KMS-11 (cell line): ENCODE results near the gene TAL1.

Source experiments
- H2AFZ ChIP-seq: fragments of 200-600 bp; sonication (generic); 2 replicates; pipeline ENCODE4 v1.6.1; 2016; ENCODE audit warnings: antibody characterized with exemption, mixed run types, low read depth
- H3K27ac ChIP-seq: fragments of 200-600 bp; sonication (generic); 2 replicates; pipeline ENCODE4 v1.6.1; 2016; ENCODE audit warnings: mild to moderate bottlenecking, mixed run types
- H3K27me3 ChIP-seq: fragments of 200-600 bp; sonication (generic); 2 replicates; pipeline ENCODE4 v1.6.1; 2017; ENCODE audit warnings: mild to moderate bottlenecking, low read depth, mixed run types, moderate library complexity; ENCODE audit not compliant: insufficient read depth
- H3K36me3 ChIP-seq: fragments of 200-600 bp; sonication (generic); 2 replicates; pipeline ENCODE4 v1.6.1; 2017; ENCODE audit warnings: mild to moderate bottlenecking, mixed run types; ENCODE audit not compliant: insufficient read depth
- H3K4me1 ChIP-seq: fragments of 200-600 bp; sonication (generic); 2 replicates; pipeline ENCODE4 v1.6.1; 2016; ENCODE audit warnings: mild to moderate bottlenecking, low read depth, mixed run types; ENCODE audit not compliant: poor library complexity, severe bottlenecking
- H3K4me2 ChIP-seq: fragments of 200-600 bp; sonication (generic); 2 replicates; pipeline ENCODE4 v1.7.0; 2016; ENCODE audit warnings: mild to moderate bottlenecking, mixed run types
- H3K4me3 ChIP-seq: fragments of 200-600 bp; sonication (generic); IDR thresholded peaks from 2 replicates; pipeline ENCODE4 v1.6.1; 2017; ENCODE audit warnings: low read depth, low read length, mixed read lengths; ENCODE audit not compliant: insufficient read depth
- H3K79me2 ChIP-seq: fragments of 200-600 bp; sonication (generic); 2 replicates; pipeline ENCODE4 v1.6.1; 2016; ENCODE audit warnings: low read depth, mixed run types; ENCODE audit not compliant: insufficient read depth
- H3K9ac ChIP-seq: fragments of 200-600 bp; sonication (generic); 2 replicates; pipeline ENCODE4 v1.6.1; 2016; ENCODE audit warnings: mild to moderate bottlenecking, mixed run types
- H4K20me1 ChIP-seq: fragments of 200-600 bp; sonication (generic); 2 replicates; pipeline ENCODE4 v1.6.1; 2016; ENCODE audit warnings: mild to moderate bottlenecking, mixed run types; ENCODE audit not compliant: insufficient read depth
- CTCF ChIP-seq: fragments of 200-600 bp; sonication (generic); conservative IDR thresholded peaks from 2 replicates; pipeline ENCODE4 v1.6.1; 2017; ENCODE audit warnings: low read depth, mild to moderate bottlenecking, antibody characterized with exemption, low read length, moderate library complexity, mixed read lengths

Gene TAL1

GRCh38 chr1:47178020-47178419, 54.0 kb downstream of the TAL1 start:
- no peak overlapping the region for H3K4me3 ChIP-seq
- no peaks in the 10 kb centered on the region for H3K79me2 ChIP-seq
- no peak overlapping the region for H2AFZ ChIP-seq
- no peak overlapping the region for H3K9ac ChIP-seq
- TF ChIP-seq CTCF, result no peak
- H3K36me3 ChIP-seq, result no peaks in the 10 kb centered on the region
- no peaks in the 10 kb centered on the region for H4K20me1 ChIP-seq
- H3K27ac ChIP-seq, result no peak overlapping the region
- peaks cover 9% of the 10 kb centered on the region for H3K4me1 ChIP-seq
- H3K4me2 ChIP-seq, result no peak overlapping the region
- H3K27me3 ChIP-seq, result no peaks in the 10 kb centered on the region; the same call in 1 of the 2 replicates

GRCh38 chr1:47175227-47175934, 56.6 kb downstream of the TAL1 start:
- no peak overlapping the region for H3K4me3 ChIP-seq
- peak; percentile 96 for TF ChIP-seq CTCF
- peak overlapping the region; percentile 38; the same call in 1 of the 2 replicates for H2AFZ ChIP-seq

GRCh38 chr1:47174656-47175020, 57.4 kb downstream of the TAL1 start:
- no peaks in the 10 kb centered on the region for H4K20me1 ChIP-seq
- H3K27ac ChIP-seq, result no peak overlapping the region
- no peaks in the 10 kb centered on the region for H3K36me3 ChIP-seq
- no peaks in the 10 kb centered on the region for H3K79me2 ChIP-seq
- no peak overlapping the region for H2AFZ ChIP-seq
- no peak overlapping the region for H3K4me2 ChIP-seq
- TF ChIP-seq CTCF, result no peak
- no peak overlapping the region for H3K4me3 ChIP-seq
- H3K4me1 ChIP-seq, result peaks cover 7% of the 10 kb centered on the region
- H3K27me3 ChIP-seq, result no peaks in the 10 kb centered on the region; the same call in 1 of the 2 replicates
- no peak overlapping the region for H3K9ac ChIP-seq

More at GRCh38 chr1:47175227-47175934, 56.6 kb downstream of the TAL1 start:
- H3K27me3 ChIP-seq, result no peaks in the 10 kb centered on the region; the same call in 1 of the 2 replicates
- H3K36me3 ChIP-seq, result no peaks in the 10 kb centered on the region
- no peak overlapping the region for H3K4me2 ChIP-seq
- no peak overlapping the region for H3K27ac ChIP-seq
- H3K4me1 ChIP-seq, result peaks cover 9% of the 10 kb centered on the region
- no peaks in the 10 kb centered on the region for H3K79me2 ChIP-seq
- H3K9ac ChIP-seq, result no peak overlapping the region
- no peaks in the 10 kb centered on the region for H4K20me1 ChIP-seq

GRCh38 chr1:47172782-47173181, 59.2 kb downstream of the TAL1 start:
- H2AFZ ChIP-seq, result no peak overlapping the region
- H3K27me3 ChIP-seq, result no peaks in the 10 kb centered on the region; the same call in 1 of the 2 replicates
- H3K9ac ChIP-seq, result no peak overlapping the region
- H3K36me3 ChIP-seq, result no peaks in the 10 kb centered on the region
- H3K4me2 ChIP-seq, result no peak overlapping the region
- H4K20me1 ChIP-seq, result no peaks in the 10 kb centered on the region
- no peaks in the 10 kb centered on the region for H3K79me2 ChIP-seq
- H3K4me3 ChIP-seq, result no peak overlapping the region
- H3K4me1 ChIP-seq, result peaks cover 2% of the 10 kb centered on the region
- no peak overlapping the region for H3K27ac ChIP-seq
- no peak for TF ChIP-seq CTCF
